ENCODE results near the gene CNN1. TPM values are rescaled to one million over a fixed set of nuclear protein-coding genes. Genes with fewer than 3 reads are reported as not detected.
"Not testable (repeated sequence)": the region's sequence is repeated elsewhere in the genome, so short reads cannot be mapped to it uniquely, and the experiment has no call there.

Gene CNN1
- total RNA-seq, 1 donor from 2014 or later, result 59.5 TPM

DNA sequence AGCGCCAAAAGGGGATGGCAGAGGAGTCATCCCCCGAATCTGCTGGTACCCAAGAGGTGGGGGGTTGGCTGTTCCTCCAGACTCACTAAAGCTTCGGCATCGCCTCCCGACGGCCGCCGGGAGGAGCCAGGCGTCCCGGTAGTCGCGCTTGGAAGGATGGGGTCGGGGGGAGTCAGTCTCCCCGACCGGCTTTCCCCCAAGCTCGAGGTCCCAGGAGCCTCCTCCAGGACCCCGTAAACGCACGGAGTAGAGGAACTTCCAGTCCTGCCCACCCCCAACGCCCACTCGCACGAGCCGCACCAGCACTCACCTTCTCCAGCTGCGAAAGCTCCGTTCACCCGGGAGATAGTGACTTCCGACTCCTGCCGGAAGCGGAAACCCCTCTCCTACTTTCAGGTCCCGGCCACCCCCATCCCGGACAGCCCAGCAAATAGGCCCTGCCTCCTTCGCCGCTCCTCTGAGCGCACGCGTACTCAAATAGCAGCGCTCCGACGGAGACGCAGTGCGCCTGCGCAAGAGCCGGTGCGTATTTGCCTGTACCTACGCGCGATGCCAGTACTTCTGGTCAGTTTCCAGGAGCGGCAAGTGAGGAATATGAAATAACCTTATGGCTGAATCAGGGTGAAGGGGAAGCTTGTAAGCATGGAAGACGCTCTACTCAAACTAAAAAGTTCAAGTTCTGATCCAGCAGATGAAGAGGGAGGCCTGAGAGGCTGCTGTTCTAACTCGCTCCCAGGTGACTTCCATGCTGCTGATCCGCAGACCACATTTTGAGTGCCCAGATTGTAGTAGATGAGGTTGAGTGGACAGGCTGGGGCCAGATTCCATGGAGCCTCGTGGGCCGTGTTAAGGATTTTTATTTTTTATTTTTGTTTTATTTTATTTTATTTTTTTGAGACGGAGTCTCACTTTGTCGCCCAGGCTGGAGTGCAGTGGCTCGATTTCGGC, 20.5 kb downstream of the CNN1 start, which contains the start of gene ELOF1:
TSS of gene ELOF1 (minus strand) at position 350 of the 948 bp plus-strand sequence. CDS start 4,883 bp downstream, outside the sequence.
- intact Hi-C loops (cut with DNase I), result no loop called here
- ATAC-seq (ENCODE audit: poor library complexity) (peak; percentile 99), DNase-seq (peak; percentile 98)

GRCh38 chr19:11560404-11561051, 21.9 kb downstream of the CNN1 start:
- ATAC-seq (ENCODE audit: poor library complexity) (peak; percentile 50), DNase-seq (no peak)
- intact Hi-C loops (cut with DNase I), result no loop called here

DNA sequence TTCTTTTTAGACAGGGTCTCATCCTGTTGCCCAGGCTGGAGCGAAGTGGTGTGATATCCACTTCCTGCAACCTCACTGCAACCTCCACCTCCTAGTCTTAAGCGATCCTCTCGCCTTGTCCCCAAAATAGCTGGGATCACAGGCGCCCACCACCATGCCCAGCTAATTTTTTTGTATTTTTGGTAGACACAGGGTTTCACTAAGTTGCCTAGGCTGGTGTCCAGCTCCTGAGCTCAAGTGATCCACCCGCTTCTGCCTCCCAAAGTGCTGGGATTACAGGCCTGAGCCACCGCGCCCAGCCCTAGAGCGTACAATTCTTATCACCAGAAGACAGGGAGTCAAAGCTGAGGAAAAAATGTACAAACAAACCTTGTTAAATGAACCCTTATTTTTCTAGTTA, 24.9 kb downstream of the CNN1 start:
- no peak for ATAC-seq (ENCODE audit: poor library complexity)
- intact Hi-C loops (cut with DNase I), result no loop called here
- no peak for DNase-seq

- ATAC-seq (ENCODE audit: poor library complexity); DNase-seq; intact Hi-C loops (cut with DNase I): not testable (repeated sequence)
These were observed 25.6 kb downstream of the CNN1 start for GRCh38 chr19:11564082-11564807.

- DNase-seq; intact Hi-C loops (cut with DNase I); ATAC-seq (ENCODE audit: poor library complexity): not testable (repeated sequence)
These were observed 27.0 kb downstream of the CNN1 start for GRCh38 chr19:11565649-11565980.

GRCh38 chr19:11566164-11566563, 27.5 kb downstream of the CNN1 start:
- intact Hi-C loops (cut with DNase I), result no loop called here
- ATAC-seq (ENCODE audit: poor library complexity) (no peak), DNase-seq (no peak)

DNA sequence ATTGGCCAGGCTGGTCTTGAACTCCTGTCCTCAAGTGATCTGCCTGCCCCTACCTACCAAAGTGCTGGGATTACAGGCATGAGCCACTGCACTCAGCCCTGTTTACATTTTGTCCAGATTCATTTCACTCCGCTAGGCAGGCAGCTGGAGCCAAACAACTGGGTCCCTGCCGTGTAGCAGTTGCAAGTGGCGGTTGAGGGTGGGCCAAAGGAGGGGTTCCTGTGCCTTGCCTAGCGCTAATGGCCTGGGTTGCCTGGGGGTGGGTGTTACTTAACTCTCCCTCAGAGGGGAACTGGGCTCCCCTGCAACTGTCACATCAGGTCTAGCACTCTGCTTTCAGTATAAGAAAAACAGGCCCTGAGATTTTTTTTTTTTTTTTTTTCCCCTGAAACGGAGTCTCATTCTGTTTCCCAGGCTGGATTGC, 31.4 kb downstream of the CNN1 start:
- ATAC-seq (ENCODE audit: poor library complexity) (no peak), DNase-seq (no peak)
- intact Hi-C loops (cut with DNase I), result no loop called here

DNA sequence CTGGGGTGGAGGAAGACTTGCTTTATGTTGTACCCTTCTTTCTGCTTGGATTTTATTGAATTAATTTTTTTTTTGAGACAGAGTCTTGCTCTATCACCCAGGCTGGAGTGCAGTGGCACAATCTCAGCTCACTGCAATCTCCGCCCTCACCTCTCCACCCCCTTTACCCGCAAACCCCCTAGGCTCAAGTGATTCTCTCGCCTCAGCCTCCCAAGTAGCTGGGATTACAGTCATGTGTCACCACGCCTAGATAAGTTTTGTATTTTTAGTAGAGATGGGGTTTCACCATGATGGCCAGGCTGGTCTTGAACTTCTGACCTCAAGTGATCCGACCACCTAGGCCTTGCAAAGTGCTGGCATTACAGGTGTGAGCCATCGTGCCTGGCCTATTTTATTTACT, 34.7 kb downstream of the CNN1 start:
- intact Hi-C loops (cut with DNase I); ATAC-seq (ENCODE audit: poor library complexity); DNase-seq: not testable (repeated sequence)

GRCh38 chr19:11573763-11574162, 35.1 kb downstream of the CNN1 start:
- ATAC-seq (ENCODE audit: poor library complexity); DNase-seq; intact Hi-C loops (cut with DNase I): not testable (repeated sequence)

DNA sequence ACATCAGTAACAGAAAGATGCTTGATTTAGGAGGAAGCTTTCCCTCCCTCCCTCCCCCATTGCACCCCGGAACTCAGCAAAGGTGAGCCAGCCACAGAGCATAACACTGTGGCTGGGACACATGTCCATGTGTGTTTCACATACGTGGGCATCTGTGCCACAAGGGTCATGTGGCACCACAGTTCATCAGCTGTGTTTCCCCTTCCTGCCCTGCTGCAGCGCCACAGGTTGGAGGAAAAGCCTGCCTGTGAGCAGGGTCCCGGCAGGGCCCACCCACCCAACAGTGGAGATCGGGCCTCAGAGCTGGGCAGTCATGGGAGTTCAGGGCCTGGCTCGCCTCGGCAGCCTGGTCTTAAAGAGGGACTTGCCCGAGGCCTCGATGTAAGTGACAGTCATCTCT, 36.0 kb downstream of the CNN1 start:
- DNase-seq (no peak), ATAC-seq (ENCODE audit: poor library complexity) (no peak)
- intact Hi-C loops (cut with DNase I), result no loop called here

GRCh38 chr19:11576227-11576626, 37.6 kb downstream of the CNN1 start:
- ATAC-seq (ENCODE audit: poor library complexity) (no peak), DNase-seq (no peak)
- intact Hi-C loops (cut with DNase I), result no loop called here

DNA sequence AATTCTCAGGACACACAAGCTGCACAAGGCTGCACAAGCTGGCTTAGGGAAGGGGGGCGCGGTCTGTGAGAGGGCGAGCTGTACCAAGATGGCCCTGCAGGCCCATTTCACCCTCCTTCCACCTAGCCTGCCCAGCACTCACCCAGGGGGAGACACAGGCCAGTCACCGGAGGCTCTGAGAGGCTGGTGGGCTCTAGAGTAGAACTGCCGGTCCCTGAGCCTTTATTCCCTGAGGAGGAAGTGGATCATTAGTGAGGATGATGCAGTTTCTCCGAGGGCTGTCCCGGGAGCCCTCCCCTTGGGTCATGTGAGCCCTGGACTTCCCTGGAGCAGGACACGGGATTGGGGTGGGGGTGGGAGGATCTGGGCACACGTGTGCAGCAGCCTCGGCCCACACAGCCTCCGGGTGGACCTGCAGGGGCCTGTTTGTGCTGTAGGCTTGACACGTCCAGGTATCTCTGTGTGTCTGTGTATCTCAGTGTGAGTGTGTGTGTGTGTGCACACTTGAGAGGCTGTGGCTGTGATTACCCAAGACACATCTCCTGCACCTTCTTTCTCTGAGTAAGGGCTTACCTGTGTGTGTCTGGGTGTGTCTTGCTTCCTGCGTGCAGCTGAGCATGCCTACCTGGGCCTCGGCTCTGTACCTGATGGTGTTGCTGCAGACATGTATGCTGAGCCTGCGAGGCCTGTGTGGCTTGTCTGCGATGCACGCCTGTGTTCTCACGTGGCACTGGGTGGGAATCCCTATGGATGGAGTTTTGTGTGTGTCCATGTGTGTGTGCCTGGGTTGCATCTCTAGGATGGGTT, 39.0 kb downstream of the CNN1 start, which contains the start of gene ACP5:
TSS of gene ACP5 (minus strand) at position 195 of the 807 bp plus-strand sequence. CDS start 328 bp downstream, outside the sequence.
- ATAC-seq (ENCODE audit: poor library complexity), result peak; percentile 40
- intact Hi-C loops (cut with DNase I), result no loop called here
- no peak for DNase-seq

- DNase-seq (peak; percentile 57), ATAC-seq (ENCODE audit: poor library complexity) (peak; percentile 47)
- intact Hi-C loops (cut with DNase I), result no loop called here
These were observed 39.8 kb downstream of the CNN1 start for GRCh38 chr19:11578258-11579142.

- DNase-seq (no peak), ATAC-seq (ENCODE audit: poor library complexity) (no peak)
- intact Hi-C loops (cut with DNase I), result loop anchor here (10.0 kb wide), 1 partner anchor 285 kb away; the partner anchor contains the start of gene TSPAN16
These were observed 41.5 kb downstream of the CNN1 start for GRCh38 chr19:11580116-11580515.

DNA sequence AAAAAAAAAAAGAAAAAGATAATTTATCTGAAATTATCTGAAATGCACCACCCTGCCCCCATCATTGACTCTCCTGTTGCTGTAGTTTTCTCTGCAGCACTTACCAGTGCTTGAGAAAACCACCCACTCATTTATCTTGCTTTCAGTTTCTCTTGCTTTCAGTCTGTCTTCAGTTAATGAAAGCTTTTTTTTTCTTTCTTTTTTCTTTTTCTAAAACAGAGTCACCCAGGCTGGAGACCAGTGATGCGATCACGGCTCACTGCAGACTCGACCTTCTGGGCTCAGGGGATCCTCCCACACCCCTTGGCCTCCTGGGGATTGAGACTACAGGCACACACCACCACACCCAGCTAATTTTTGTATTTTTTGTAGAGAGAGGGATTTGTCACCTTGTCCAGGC, 43.1 kb downstream of the CNN1 start:
- ATAC-seq (ENCODE audit: poor library complexity) (no peak), DNase-seq (no peak)
- intact Hi-C loops (cut with DNase I), result loop anchor here (10.0 kb wide), 1 partner anchor 287 kb away; the partner anchor contains the start of gene TSPAN16

- DNase-seq (no peak), ATAC-seq (ENCODE audit: poor library complexity) (no peak)
- intact Hi-C loops (cut with DNase I), result loop anchor here (10.0 kb wide), 1 partner anchor 292 kb away; the partner anchor contains the start of gene TSPAN16
These were observed 47.7 kb downstream of the CNN1 start for GRCh38 chr19:11586331-11586730.

All from Right ventricle myocardium superior (tissue), 1 donor.